GM19351 (cell line): ENCODE results near the gene ACSF3.

Experiments used
- ATAC-seq: cut with Tn5 transposase; IDR thresholded peaks from one replicate; pipeline ENCODE4 v1.9.1; 2021; ENCODE audit warnings: mild to moderate bottlenecking, moderate library complexity; ENCODE audit not compliant: unreplicated experiment

Gene ACSF3

DNA sequence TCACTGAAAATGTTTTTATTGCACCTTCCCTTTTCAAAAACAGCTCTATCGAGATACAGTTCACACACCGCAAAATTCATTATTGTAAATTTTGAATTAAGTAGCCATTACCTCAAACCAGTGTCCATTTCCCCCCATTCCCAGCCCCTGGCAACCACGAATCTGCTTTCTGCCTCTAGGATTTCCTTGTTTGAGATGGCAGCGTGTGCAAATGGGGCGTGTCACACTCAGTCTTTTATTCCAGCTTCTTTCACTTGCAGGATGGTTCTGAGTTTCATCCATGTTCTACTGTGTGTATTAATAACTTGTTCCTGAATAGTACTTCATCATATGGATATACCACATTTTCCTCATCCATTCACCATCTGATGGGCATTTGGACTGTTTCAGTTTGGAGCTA is 14.8 kb downstream of the ACSF3 start:
- ATAC-seq, result no peak

DNA sequence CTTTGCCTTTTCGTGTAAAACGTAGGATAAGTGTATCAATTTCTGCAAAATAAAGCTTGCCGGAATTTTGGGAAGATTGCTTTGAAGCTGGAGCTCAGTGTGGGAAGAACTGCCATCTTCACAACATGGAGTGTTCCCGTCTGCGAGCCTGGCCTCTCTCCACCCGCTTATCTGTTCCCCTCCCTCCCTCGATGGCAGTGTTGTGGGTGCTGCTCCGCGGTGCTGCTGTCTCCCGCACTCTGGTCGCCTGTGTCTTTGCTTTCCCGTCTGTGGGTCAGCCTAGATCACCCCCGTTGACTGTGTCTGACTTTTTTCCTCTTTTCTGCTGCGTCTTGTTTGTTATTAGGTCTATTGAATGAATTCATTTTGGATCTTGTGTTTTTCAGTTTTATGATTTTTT is 17.0 kb downstream of the ACSF3 start:
- no peak for ATAC-seq

DNA sequence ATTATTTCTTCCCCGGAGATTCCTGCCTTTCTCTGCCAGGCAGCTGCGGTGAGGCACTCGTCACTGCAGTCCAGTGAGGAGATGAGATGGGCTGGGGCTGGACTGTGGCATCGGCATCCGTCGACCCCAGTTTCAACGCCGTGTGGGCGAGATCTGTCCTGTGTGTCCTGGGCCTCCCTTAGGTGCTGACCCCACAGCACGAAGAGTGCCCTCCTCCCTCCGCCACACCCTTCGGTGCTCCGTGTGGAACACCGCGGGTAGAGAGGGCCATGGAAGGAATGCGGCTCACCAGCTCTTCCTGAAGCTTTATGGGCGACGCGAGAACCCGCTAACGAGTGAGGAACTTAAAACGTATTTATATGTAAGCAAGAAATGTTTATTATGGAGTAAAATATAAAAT is 17.6 kb downstream of the ACSF3 start:
- no peak for ATAC-seq

DNA sequence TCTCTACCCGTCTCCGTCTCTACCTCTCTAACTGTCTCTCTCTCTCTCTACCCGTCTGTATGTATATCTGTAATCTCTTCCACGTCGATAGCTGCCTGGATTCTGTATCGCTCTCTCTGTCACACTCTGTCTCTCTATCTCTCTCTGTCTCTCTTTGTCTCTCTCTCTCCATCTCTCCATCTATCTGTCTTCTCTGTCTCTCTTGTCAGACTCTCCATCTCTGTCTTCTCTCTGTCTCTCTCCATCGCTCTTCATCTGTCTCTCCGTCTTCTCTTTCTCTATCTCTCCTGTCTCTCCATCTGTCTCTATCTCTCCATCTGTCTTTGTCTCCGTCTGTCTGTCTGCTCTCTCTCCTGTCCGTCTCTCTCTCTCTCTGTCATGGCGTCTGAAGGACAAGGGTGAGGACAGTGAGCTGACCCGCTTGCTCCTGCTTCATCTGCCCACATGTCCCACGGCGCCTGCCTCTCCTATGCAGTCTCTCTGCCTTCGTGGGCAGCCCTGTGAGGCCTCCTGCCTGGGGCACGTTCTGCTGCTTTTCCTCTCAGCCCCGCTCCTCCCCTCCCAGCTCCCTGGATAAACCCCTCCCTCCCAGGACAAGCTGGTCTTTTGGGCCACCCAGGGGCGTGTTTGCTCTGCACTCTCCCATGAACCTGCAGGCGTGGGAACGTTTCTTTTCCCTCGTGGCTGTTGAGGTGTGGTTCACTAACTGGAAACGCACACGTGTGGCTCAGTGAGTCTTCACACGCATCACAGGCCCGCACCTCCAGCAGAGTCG is 18.9 kb downstream of the ACSF3 start:
- no peak for ATAC-seq

DNA sequence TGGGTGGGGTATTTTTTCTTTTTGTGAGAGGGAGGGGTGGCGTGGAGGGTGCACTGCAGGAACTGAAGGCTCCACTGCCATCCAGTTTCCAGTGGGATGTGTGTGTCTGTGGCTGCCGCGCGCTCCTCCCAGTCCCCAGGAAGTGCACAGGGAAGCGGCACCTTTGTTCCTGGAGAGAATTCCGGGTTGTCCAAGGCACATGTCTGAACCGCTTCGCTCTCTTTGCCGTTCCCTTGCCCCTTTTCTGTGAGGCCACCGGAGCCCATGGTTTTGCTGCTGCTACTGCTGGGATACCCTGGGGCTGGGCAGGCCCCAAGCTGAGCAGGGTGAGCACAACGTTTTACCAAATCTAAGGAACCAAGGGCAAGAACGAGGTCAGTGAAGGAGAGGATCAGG is 19.5 kb downstream of the ACSF3 start:
- ATAC-seq, result no peak

DNA sequence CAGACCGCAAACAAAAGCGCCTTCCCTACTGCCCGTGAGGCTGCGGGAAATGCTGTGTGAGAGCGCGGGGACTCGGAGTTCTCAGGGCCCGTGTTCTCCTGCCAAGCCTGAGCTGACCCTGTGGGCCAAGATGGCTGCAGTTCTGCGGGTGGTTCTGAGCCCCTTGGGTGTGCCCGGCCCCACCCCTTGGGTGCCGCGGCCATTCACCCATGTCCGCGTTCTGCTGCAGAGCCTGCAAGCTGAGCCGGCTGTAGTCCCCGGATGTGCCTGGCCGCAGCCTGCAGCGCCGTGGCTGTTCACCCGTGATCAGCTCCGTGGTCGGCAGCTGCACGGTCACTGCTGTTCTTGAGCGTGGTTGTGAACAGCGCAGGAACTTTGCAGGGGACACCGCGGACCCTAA is 20.0 kb downstream of the ACSF3 start:
- ATAC-seq, result no peak

DNA sequence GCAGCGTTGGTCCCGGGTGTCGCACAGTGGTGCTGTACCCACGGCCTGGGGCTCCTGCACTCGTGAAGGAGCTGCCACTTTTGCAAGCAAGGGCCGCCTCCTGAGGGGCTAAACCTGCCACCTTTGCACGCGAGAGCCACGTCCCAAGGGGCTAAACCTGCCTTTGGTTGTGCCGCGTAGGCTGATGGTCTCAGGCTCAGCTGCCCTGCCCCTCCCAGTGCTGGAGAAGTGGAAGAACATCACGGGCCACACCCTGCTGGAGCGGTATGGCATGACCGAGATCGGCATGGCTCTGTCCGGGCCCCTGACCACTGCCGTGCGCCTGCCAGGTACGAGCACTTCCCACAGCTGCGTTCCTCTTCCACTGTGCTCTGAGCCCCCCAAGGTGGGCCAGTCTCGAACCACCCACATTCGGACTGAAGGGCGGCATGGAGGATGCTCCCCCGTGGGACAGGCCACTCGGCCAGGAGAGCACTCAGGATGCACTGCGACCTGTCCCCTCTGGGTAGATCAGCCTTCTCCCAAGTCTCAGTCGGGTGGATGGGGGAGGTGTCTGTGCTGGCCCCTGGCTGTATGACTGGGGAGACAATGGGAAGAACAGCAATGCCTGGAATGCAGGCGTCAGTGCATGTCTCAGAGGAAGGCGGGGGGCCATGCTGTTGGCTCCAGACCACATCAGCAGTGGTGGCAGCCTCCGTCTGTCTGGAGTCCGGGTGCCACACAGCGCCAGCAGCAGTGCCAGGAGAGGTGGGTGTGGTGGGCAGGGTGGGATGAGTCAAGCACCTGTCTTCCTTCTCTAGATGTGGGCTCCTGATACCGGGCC is 20.7 kb downstream of the ACSF3 start:
- ATAC-seq, result no peak

DNA sequence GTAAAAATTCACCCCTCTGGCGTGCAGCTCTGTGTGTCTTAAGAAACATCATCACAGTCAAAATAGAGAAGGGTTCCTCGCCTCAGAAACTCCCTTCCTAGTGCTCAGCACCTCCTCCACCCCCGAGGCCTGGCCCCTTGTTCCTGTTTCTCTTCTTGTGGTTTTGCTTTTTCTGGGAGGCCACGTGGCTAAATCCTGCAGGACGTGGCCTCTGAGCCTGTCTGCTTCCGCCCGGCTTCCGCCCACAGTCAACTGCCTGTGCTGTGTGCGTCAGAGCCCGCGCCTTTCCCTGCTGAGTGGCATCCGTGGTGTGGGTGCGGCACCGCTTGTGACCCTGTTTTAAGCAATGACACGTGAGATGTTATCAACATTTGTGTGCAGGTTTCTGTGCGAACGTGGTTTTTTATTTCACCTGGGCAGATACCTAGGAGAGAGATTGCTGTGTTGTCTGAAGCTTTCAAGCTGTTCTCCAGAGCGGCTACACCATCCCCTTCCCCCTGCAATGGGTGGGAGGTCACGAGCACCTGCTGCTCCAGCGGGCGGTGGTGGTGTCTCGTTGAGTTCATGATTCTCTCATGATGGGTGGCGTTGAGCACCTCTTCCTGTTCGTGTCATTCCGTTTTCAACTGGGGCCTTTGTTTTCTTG is 21.7 kb downstream of the ACSF3 start:
- peak; percentile 70 for ATAC-seq

DNA sequence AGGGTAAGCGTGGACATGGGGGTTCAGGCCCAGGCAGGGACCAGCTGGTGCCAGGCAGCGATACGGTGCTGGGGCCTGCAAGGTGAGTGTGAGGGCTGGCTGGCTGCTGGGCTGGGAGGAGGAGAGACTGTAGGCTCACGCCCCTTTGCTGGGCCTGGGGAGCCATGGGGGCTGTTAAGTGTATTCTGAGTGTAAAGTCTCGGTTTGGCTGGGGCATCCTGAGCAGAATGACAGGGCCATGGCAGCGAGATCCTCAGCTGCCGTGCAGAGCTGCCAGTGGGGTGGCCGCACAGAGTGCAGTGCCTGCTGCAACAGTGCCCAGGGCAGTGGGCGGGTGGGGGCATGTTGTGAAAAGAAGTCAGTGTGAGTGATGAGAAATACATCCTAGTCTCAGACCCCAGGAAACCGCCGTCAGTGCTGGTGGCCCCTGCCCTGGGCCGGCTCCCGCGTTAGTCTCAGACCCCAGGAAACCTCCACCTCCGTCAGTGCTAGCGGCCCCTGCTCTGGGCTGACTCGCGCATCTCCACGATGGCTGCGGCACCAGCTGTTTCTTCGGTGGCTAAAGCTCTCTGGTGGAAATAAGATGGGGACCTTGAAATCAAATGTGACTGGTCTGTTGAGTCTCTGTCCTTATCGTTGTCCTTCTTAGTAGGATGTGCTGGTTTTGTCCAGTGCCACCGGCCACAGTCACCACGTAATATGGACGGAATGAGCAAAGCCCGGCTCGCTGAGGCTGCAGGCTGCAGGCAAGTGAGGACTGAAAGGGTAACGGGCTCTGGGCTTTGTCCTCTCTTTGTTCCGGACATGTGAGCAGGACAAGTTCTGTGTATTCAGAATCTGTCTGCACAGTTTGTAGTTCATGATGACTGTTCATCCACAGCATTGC is 22.9 kb downstream of the ACSF3 start:
- ATAC-seq, result no peak

DNA sequence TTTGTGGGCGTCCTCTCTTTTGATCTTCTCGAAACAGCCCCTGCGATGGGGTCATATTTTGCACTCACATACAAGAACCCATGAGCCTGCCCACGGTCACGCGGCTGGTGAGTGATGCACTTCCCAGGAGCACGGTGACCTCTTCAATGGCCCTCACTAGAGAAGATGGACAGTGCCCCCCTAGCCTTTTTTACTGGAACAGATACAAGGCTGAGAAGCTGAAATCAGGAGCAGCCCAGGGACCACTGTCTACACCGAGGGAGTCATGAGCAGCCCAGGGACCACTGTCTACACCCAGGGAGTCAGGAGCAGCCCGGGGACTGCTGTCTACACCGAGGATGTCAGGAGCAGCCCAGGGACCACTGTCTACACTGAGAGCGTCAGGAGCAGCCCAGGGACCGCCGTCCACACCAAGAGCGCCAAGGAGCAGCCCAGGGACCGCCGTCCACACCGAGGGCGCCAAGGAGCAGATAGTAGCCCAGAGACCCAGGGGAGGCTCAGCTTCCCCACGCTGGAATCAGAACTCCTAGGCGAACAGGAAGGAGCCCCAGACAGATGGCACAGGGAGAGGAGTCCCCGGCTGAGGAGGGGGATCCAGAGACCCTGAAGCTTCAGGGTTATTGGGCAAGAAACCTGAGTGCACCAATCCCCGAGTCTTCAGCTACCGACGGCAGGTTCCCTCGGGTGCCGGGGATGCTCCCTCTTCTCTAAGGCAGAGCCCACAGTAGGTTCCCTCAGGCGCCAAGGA is 23.7 kb downstream of the ACSF3 start:
- no peak for ATAC-seq

DNA sequence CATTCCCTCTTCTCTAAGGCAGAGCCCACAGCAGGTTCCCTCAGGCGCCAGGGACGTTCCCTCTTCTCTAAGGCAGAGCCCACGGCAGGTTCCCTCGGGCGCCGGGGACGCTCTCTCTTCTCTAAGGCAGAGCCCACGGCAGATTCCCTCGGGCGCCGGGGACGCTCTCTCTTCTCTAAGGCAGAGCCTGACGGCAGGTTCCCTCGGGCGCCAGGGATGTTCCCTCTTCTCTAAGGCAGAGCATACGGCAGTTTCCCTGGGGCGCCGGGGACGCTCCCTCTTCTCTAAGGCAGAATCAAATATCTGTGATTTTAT is 24.3 kb downstream of the ACSF3 start:
- no peak for ATAC-seq

DNA sequence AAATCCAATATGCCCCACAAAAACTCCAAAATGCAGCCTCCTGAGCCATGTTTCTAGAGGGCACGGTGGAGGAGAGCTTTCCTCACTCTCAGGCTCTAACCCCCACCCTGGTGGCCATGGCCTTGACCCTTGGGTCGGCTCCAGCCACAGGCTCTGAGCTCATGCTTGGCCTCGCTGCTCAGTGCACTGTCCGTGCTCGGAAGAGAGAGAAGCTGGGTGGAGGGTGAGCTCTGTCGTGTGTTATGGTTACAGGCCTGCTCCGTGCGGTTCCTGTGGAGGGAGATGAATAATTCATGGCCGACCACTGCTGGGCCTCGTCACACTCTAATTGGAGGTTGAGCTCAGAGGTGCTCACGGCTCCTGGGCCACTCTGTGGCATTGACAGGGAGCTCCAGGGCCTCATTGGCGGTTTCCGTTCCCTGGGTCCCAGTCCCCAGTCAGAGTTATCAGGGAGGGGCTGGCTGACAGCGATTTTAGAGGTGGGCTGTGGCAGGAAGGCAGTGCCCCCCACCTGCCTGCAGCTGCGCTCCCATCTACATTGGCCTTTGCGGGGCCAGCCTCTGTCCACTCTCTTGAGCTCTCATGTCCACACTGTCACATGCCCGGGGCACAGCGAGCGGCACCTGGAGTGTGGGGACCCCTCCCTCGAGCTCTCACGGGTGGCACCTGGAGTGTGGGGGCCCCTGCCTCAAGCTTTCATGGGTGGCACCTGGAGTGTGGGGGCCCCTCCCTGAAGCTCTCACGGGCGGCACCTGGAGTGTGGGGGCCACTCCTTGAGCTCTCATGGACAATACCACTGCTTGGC is 24.9 kb downstream of the ACSF3 start:
- ATAC-seq, result no peak

DNA sequence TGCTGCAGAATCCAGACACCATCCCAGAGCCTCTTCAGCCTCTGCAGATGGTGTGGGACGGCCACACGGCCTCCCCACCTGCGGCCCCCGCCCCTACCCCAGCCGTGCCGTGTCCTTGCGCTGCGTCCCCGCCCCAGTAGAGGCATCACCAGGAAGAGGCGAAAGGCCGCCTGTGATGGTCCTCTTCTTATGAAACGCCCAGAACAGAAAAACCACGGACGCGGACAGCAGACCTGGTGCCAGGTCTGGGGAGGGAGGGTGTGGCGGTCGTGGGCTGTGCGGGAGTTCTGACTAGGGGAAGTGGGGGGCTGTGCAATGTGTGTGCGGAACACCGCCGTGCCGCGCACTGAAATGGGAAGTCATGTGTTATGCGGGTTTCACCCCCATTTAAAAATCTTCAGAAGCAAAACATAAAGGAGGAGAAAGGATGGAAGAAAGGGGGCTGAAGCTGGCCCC is 25.5 kb downstream of the ACSF3 start:
- ATAC-seq, result no peak

DNA sequence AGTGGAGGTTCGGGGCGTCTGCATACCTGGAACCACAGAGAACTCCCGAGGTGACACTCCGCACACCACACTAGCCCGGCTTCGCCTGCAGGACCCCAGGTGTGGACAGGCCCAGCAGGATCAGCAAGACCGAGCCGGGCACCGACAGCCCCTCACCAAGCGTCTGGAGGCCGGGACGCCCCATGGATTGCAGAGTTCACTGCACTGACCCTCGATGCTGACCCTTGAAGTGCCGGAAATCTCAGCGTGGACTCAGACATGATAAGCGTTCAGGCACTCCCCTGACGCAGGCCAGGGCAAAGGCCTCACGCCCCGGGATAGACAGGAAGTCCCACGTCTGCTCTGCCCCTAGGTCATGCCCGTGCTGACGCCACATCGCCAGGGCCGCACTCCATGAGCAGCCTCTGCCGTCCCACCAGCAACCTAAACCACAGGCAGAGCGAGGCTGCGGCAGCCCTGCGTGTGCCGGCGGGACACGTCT is 26.0 kb downstream of the ACSF3 start:
- no peak for ATAC-seq

DNA sequence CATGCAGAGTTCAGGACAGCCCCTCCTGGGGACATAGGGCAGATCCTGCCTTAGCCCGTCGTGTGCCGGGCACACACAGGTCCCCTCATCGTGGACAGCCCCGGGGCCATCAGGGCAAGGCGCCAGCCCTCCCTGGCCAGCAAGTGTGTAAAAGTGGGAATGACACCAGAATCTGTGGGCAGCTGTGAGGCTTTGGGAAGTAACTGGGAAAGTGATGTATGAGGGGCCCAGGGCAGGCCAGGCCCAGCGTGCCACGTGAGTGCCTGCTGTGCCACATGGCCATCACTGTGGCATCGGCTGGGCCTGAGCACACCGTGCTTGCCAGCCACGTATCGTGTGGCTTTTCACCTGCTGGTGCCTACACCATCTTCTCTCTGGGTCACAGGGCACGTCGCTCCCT is 26.6 kb downstream of the ACSF3 start:
- ATAC-seq, result no peak

DNA sequence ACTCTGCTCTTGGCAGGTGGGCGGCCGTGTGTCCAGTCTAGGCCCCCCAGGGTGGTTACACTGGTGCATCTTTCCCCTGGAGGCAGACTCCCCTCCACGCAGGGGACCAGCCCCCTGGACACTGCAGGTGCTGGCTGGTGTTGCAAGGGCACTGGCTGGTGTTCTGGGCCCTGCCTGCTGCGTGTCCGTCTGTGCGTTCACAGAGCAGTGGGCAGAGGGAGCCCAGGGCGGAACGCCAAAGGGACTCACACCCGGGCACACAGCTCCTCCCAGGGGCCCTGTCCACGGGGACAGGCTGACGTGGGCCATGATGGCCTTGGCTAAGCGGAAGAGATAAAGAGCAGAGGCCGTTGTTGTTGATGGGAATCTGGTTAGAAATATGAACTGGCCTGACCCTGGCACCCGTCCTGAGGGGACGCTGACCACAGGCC is 27.3 kb downstream of the ACSF3 start:
- no peak for ATAC-seq

DNA sequence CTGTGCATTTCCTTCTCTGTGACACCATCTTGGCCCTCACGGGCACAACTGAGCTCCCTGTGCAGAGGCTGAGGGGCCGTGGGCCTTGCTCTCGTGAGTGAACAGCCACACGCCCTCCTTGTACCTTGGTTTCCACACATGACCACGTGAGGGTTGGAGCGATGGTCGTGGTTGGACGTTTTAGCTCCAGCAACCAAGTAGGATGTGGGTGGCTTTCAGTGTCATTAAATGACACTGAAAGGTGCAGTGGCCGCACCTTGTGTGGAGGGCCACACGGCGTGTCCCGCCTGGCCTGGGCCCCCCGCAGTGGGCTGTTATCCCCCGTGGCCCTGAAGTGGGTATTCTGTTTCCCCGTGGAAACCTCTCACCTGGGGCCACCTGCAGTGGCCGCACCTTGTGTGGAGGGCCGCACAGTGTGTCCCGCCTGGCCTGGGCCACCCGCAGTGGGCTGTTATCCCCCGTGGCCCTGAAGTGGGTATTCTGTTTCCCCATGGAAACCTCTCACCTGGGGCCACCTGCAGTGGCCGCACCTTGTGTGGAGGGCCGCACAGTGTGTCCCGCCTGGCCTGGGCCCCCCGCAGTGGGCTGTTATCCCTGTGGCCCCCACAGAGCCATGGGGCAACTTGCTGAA is 28.2 kb downstream of the ACSF3 start:
- no peak for ATAC-seq

DNA sequence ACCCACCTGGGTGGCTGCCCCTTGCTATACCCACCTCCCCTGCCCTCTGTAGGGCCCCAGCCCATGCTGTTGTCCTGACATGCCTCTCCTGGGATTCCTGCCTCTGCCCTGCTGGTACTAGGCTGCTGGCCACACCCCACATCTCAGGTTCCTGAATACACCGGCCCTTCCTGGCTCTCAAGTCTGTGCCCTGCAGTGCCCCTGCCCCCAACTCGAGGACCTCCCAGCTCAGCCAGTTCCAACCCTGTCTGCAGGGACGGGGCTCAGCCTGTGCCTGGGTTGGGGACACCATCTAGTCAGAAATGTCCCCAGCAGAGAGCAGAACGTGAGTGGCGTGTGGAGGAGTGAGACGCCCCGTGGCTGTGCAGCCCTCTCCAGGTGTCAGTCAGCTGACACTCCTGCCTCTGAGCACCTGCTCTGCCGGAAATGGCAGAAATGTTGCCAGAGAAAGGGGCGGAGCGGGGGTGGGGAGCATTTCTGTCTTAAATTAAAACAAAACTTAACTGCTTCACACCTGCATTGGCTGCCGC is 28.7 kb downstream of the ACSF3 start:
- no peak for ATAC-seq
